B cell (primary cell): ENCODE data around the gene KCNK4.

Experiments
- CTCF ChIP-seq: fragments of 200-600 bp; IDR thresholded peaks from one replicate; pipeline ENCODE4 v1.8.0; 2022; ENCODE audit warnings: antibody characterized with exemption, mild to moderate bottlenecking
- EZH2 ChIP-seq: IDR thresholded peaks from 2 replicates; pipeline ENCODE4 v1.6.1; 2012; ENCODE audit warnings: borderline replicate concordance, low read depth, mild to moderate bottlenecking, moderate library complexity, low read length; ENCODE audit not compliant: insufficient read depth, poor library complexity, severe bottlenecking

- TF ChIP-seq CTCF (no peak), EZH2 (no peak)
Observed at GRCh38 chr11:64333556-64333955, 42.5 kb downstream of the KCNK4 start.
